ENCODE data around the gene EXOSC7. TPM values are rescaled to one million over a fixed set of nuclear protein-coding genes. Genes with fewer than 3 reads are reported as not detected.
A peak's percentile ranks its signal among the peaks of the same experiment; 100 is the strongest.
"Not testable (repeated sequence)": the region's sequence is repeated elsewhere in the genome, so short reads cannot be mapped to it uniquely, and the experiment has no call there.

EXOSC7 gene
- 14.6 TPM for total RNA-seq

- peak; percentile 88 for DNase-seq (ENCODE audit: low spot score)
- peak; percentile 90 for ATAC-seq
Observed at GRCh38 chr3:44976002-44976815, at the start of gene EXOSC7, which contains the start of gene ZDHHC3. TSS of gene EXOSC7 (plus strand) at chr3:44976244. CDS start at chr3:44976278, 34 bp downstream. TSS of gene ZDHHC3 (minus strand) at chr3:44976174. CDS start at chr3:44959436, 16,738 bp downstream.

- ATAC-seq (no peak), DNase-seq (ENCODE audit: low spot score) (no peak)
Observed at GRCh38 chr3:44926921-44927320, 49.1 kb upstream of the EXOSC7 start.

- no peak for DNase-seq (ENCODE audit: low spot score)
Observed at GRCh38 chr3:44927371-44927770, 48.7 kb upstream of the EXOSC7 start.

GRCh38 chr3:44929782-44930181 lies 46.3 kb upstream of the EXOSC7 start:
- DNase-seq (ENCODE audit: low spot score) (no peak), ATAC-seq (no peak)

More at GRCh38 chr3:44927371-44927770, 48.7 kb upstream of the EXOSC7 start:
- no peak for ATAC-seq

- ATAC-seq (no peak), DNase-seq (ENCODE audit: low spot score) (no peak)
Observed at GRCh38 chr3:44930911-44931310, 45.1 kb upstream of the EXOSC7 start.

- DNase-seq (ENCODE audit: low spot score) (no peak), ATAC-seq (no peak)
Observed at GRCh38 chr3:44931791-44932190, 44.3 kb upstream of the EXOSC7 start.

- DNase-seq (ENCODE audit: low spot score) (no peak), ATAC-seq (no peak)
Observed at GRCh38 chr3:44932271-44932670, 43.8 kb upstream of the EXOSC7 start.

GRCh38 chr3:44932986-44933944 lies 42.8 kb upstream of the EXOSC7 start:
- DNase-seq (ENCODE audit: low spot score) (no peak), ATAC-seq (no peak)

- ATAC-seq, result no peak
- no peak for DNase-seq (ENCODE audit: low spot score)
Observed at GRCh38 chr3:44939581-44940036, 36.4 kb upstream of the EXOSC7 start.

GRCh38 chr3:44942202-44942921 lies 33.7 kb upstream of the EXOSC7 start:
- DNase-seq (ENCODE audit: low spot score) (no peak), ATAC-seq (no peak)

GRCh38 chr3:44948239-44948638 lies 27.8 kb upstream of the EXOSC7 start:
- ATAC-seq (no peak), DNase-seq (ENCODE audit: low spot score) (no peak)

GRCh38 chr3:44949770-44950169 lies 26.3 kb upstream of the EXOSC7 start:
- DNase-seq (ENCODE audit: low spot score); ATAC-seq: not testable (repeated sequence)

GRCh38 chr3:44950275-44950734 lies 25.7 kb upstream of the EXOSC7 start:
- DNase-seq (ENCODE audit: low spot score) (no peak), ATAC-seq (no peak)

GRCh38 chr3:44952689-44953088 lies 23.4 kb upstream of the EXOSC7 start:
- ATAC-seq, result no peak
- no peak for DNase-seq (ENCODE audit: low spot score)

GRCh38 chr3:44954304-44954703 lies 21.7 kb upstream of the EXOSC7 start:
- DNase-seq (ENCODE audit: low spot score), result no peak
- no peak for ATAC-seq

- ATAC-seq, result peak; percentile 73
- no peak for DNase-seq (ENCODE audit: low spot score)
Observed at GRCh38 chr3:44954962-44955361, 21.1 kb upstream of the EXOSC7 start.

GRCh38 chr3:44955917-44956316 lies 20.1 kb upstream of the EXOSC7 start:
- DNase-seq (ENCODE audit: low spot score) (no peak), ATAC-seq (no peak)

GRCh38 chr3:44957986-44958385 lies 18.1 kb upstream of the EXOSC7 start:
- no peak for ATAC-seq
- DNase-seq (ENCODE audit: low spot score), result no peak

- ATAC-seq (no peak), DNase-seq (ENCODE audit: low spot score) (no peak)
Observed at GRCh38 chr3:44958386-44958785, 17.7 kb upstream of the EXOSC7 start.

- DNase-seq (ENCODE audit: low spot score) (no peak), ATAC-seq (no peak)
Observed at GRCh38 chr3:44960387-44961026, 15.5 kb upstream of the EXOSC7 start.

Measured in left lobe of liver (tissue), 2 donors.